ENCODE data around the gene FAM13A. TPM values are rescaled to one million over a fixed set of nuclear protein-coding genes. Genes with fewer than 3 reads are reported as not detected.
A peak's percentile ranks its signal among the peaks of the same experiment; 100 is the strongest.

The FAM13A gene
- total and polyA plus RNA-seq, 10 of the 15 experiments (the other 5 are each of a cell fraction or from before 2014, with no cell fraction given): 0.05 to 1.8 (median 0.27) TPM; not detected in 1

GRCh38 chr4:89070041-89070440, 13.1 kb upstream of the FAM13A start (continued):
- TF ChIP-seq RELA (IDR thresholded peaks at IDR 0.05; ENCODE audit: borderline replicate concordance, partially characterized antibody) (peak; percentile 43), FOXM1 (IDR thresholded peaks at IDR 0.05; ENCODE audit: low read depth, low read length) (no peak), ZNF207 (IDR thresholded peaks at IDR 0.05; ENCODE audit: borderline replicate concordance) (no peak), POU2F2 (IDR thresholded peaks at IDR 0.05; ENCODE audit: borderline replicate concordance, low read depth, low read length) (no peak), IKZF1 (conservative IDR thresholded peaks at IDR 0.05) (0 out of 2 replicates have a peak, but pooled peaks have one; percentile 6)

GRCh38 chr4:89069481-89069880, 12.5 kb upstream of the FAM13A start:
- FAIRE-seq (peak; percentile 83), DNase-seq (ENCODE audit: low read depth, low spot score) (peak; percentile 40), ATAC-seq (peak; percentile 89)
- BruUV-seq (replicated peaks): no TSS peak
- Histone ChIP-seq H3K4me2 (ENCODE audit: control insufficient read depth, insufficient read depth) (no peak overlapping the region), H3K4me1 (ENCODE audit: control insufficient read depth, insufficient read depth, low read length) (no peaks in the 10 kb centered on the region; the same call in 1 of the 2 replicates), H3K79me2 (ENCODE audit: control insufficient read depth, insufficient read depth, low read length) (no peaks in the 10 kb centered on the region), H3K36me3 (ENCODE audit: control insufficient read depth in 2 of 2, insufficient read depth in 2 of 2, low read length in 1 of 2) (no peaks in the 10 kb centered on the region), H2AFZ (ENCODE audit: control insufficient read depth, low read depth, low read length) (0 out of 2 replicates have a peak overlapping the region, but pooled peaks have one; percentile 15), H4K20me1 (ENCODE audit: control insufficient read depth, insufficient read depth) (no peaks in the 10 kb centered on the region), H3K9me3 (replicated peaks; ENCODE audit: control insufficient read depth, insufficient read depth, low read length) (peaks cover 1% of the 10 kb centered on the region; the same call in 2 of the 3 replicates), H3K4me3 (no peak overlapping the region), H3K9ac (ENCODE audit: control insufficient read depth, insufficient read depth, low read length) (no peak overlapping the region), H3K27me3 (replicated peaks in 1 of 2; ENCODE audit: control insufficient read depth in 2 of 2, insufficient read depth in 2 of 2, low read length in 1 of 2) (no peaks in the 10 kb centered on the region), H3K27ac (ENCODE audit: control insufficient read depth, insufficient read depth) (no peak overlapping the region)
- intact Hi-C loops (cut with micrococcal nuclease; ENCODE audit: unreplicated experiment) (no loop called here), in situ Hi-C loops (cut with MboI) (no loop called here)
- 3% methylated on average over 2 of the region's 2 CpGs for WGBS (ENCODE audit: insufficient coverage, insufficient replicate concordance, low lambda C conversion rate, missing lambda C conversion rate)
- ChIA-PET CTCF (interaction anchor here (0.9 to 3.6 kb wide), 5 partner anchors 15 to 60 kb away, joined by 3 to 9 read pairs (median 4); no protein-coding TSS in a partner anchor), POLR2A (interaction anchor here (0.7 to 2.2 kb wide), 8 partner anchors 8 to 397 kb away, joined by 3 to 6 read pairs (median 4); partner anchors contain the start of gene FAM13A), SMC1A (ENCODE audit: uncharacterized antibody, unreplicated experiment) (interaction anchor here (0.9 to 5.6 kb wide), 10 partner anchors 10 to 250 kb away, joined by 3 to 58 read pairs (median 7); partner anchors contain the start of gene FAM13A), RAD21 (ENCODE audit: unreplicated experiment) (interaction anchor here (0.7 to 5.7 kb wide), 6 partner anchors 13 to 46 kb away, joined by 3 to 64 read pairs (median 6); partner anchors contain the start of genes FAM13A and TIGD2)
- TF ChIP-seq SPI1 (IDR thresholded peaks at IDR 0.05; ENCODE audit: borderline replicate concordance, insufficient read depth, low read depth, low read length) (0 out of 2 replicates have a peak, but pooled peaks have one; percentile 7), SUZ12 (IDR thresholded peaks at IDR 0.05; ENCODE audit: unreplicated experiment) (no peak)

All from GM12878 (cell line).